Prostate gland (tissue), 2 donors: ENCODE measurements around the gene SUGCT.

ENCODE experiments used
- POLR2A ChIP-seq: fragments of 450-650 bp; IDR thresholded peaks from one replicate; pipeline ENCODE4 v1.6.1; 2016; ENCODE audit warnings: antibody characterized with exemption, mild to moderate bottlenecking
- TF ChIP-seq, protein P1 (sequence below), 4 experiments: fragments of 200-600 bp in 2 of 4; fragments of 450-650 bp in 2 of 4; sonication (generic) in 2 of 4; IDR thresholded peaks; 1 replicate in 3 of 4; 2 replicates in 1 of 4; pipeline ENCODE4 v1.5.1; 2016 to 2019; ENCODE audit warnings: antibody characterized with exemption in 4 of 4, mild to moderate bottlenecking in 2 of 4, moderate library complexity in 2 of 4

DNA sequence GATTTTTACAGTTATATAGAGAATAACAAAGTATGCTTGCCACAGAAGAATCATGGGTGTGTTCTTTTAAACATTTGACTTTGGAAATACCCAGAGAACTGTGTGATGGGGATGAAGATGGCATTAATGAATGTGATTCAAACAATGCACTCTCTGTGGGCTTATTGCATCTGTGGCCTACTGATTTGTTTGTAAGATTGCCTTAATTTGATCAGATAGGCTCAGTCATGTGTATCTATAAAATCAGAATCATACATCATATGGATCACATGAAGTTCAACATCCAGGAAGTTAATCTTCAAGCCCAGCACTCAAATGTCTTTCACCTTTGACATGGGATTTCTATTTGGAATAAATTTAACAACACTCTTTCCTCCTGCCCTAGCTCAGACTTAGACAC is 410.9 kb downstream of the SUGCT start:
- TF ChIP-seq, protein P1, sequence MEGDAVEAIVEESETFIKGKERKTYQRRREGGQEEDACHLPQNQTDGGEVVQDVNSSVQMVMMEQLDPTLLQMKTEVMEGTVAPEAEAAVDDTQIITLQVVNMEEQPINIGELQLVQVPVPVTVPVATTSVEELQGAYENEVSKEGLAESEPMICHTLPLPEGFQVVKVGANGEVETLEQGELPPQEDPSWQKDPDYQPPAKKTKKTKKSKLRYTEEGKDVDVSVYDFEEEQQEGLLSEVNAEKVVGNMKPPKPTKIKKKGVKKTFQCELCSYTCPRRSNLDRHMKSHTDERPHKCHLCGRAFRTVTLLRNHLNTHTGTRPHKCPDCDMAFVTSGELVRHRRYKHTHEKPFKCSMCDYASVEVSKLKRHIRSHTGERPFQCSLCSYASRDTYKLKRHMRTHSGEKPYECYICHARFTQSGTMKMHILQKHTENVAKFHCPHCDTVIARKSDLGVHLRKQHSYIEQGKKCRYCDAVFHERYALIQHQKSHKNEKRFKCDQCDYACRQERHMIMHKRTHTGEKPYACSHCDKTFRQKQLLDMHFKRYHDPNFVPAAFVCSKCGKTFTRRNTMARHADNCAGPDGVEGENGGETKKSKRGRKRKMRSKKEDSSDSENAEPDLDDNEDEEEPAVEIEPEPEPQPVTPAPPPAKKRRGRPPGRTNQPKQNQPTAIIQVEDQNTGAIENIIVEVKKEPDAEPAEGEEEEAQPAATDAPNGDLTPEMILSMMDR (IDR thresholded peaks at IDR 0.05): no peak
- TF ChIP-seq POLR2A: no peak
